Activated CD8-positive, alpha-beta memory T cell treated with anti-CD3 and anti-CD28 coated beads, Interleukin-2, amount 50 U/mL, for 1 hour (primary cell): Measurements from ENCODE around the gene WWOX.

ENCODE experiments used
- DNase-seq: peaks from one replicate; pipeline ENCODE4 v3.0.0-alpha.2; 2020; ENCODE audit errors: extremely low read depth

The WWOX gene

DNA sequence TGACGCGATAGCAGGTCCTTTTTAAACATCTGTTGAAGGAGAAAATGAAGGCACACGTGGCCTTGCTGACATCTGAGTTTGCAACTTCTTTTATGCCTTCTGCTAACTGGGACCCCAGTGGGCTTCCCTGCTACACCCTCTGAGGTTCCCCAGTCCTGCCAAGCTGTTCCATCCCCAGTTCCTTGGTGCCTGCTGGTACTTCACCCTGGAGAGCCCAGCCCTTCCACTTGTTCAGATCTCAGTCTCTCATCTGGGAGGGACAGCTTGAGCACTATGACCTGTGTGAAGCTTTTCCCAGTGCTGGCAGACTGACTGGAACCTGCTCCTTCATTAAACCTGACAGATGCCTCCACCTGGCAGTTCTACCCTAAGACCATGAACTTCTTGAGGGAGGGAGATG is 95.5 kb downstream of the WWOX start:
- DNase-seq, result no peak

DNA sequence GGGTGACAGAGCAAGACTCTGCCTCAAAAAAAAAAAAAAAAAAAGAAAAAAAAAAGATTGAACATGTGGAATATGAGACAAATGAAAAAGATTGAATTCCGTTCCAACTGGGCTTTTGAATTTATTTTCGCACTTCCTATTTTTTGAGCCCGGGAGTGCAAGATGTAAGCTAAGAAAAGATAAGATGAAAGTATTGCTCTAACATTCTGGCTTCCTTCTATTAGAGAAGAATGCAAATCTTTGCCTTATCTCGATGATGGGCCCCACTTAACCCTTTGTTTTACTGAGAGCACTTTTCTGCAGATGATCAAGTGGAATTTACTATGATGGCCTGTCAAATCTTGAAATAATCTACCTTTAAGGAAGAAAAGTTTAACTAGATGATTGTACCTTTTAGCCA is 96.3 kb downstream of the WWOX start:
- DNase-seq, result no peak

- DNase-seq, result no peak
Observed at GRCh38 chr16:78196502-78196901, 97.0 kb downstream of the WWOX start.

DNA sequence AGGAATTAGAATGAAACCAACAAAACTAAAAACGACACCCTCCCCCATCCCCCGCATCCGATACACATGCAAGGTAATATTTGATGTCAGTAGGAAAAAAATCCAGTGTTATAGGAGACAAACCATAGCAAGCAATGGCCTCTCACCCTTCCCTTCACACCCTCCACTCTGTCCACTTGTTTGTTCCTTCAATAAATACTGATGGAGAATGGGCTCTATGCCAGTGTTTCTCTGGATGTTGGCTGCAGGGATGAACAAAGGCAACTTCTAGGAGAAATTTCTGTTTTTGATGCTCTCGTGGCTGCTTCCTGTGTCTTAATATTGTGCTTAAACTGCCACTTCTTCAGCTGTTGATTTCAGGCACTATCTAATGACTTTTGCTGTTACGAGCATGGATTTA is 98.8 kb downstream of the WWOX start:
- no peak for DNase-seq

GRCh38 chr16:78199325-78200022 is 100.0 kb downstream of the WWOX start:
- DNase-seq, result no peak

GRCh38 chr16:78200023-78200389 is 100.6 kb downstream of the WWOX start:
- no peak for DNase-seq

GRCh38 chr16:78200623-78201096 is 101.2 kb downstream of the WWOX start:
- DNase-seq, result no peak

DNA sequence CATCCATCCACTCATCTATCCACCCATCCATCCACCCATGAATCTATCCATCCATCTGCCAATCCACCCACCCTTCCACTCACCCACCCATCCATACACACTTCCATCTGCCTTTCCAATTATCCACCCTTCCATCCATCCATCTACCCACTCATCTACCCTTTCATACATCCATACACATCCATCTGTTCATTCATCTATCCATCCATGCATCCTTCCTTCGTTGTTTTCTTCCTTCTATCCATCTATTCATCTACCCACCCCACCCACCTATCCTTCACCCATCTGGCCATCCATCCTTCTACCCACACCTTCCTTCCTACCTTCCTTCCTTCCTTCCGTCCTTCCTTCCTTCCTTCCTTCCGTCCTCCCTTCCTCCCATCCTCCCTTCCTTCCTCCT is 106.1 kb downstream of the WWOX start:
- no peak for DNase-seq

- DNase-seq, result no peak
Observed at GRCh38 chr16:78206623-78207223, 107.3 kb downstream of the WWOX start.

GRCh38 chr16:78209951-78210661 is 110.7 kb downstream of the WWOX start:
- DNase-seq, result no peak

GRCh38 chr16:78211020-78211599 is 111.7 kb downstream of the WWOX start:
- no peak for DNase-seq

- no peak for DNase-seq
Observed at GRCh38 chr16:78211946-78212345, 112.5 kb downstream of the WWOX start.

GRCh38 chr16:78212674-78213073 is 113.2 kb downstream of the WWOX start:
- DNase-seq, result no peak

GRCh38 chr16:78213751-78214150 is 114.3 kb downstream of the WWOX start:
- no peak for DNase-seq

- DNase-seq, result no peak
Observed at GRCh38 chr16:78215222-78215621, 115.8 kb downstream of the WWOX start.

DNA sequence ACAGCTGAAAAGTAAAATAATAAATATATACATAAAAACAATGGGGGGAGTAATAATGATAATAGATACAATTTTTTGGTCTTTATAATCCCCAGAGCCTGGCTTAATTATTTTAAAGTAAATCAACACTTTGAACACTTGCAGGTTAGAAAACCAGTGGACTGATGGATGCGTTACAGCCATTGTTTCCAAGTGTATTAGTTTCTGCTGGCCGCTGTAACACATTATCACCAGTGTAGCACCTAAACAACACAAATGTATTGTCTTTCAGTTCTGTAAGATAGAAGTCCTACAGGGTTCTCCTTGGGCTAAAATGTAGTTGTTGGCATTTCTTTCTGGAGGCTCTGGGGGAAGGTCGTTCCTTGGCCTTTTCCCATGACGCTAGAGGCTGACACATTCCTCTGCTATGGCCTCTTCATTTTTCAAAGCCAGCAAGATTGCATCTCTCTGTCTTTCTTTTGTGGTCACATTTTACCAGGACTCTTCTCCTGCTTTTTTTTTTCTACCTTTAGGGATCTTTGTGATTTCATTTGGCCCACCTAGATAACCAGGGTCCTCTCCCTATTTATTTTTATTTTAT is 116.8 kb downstream of the WWOX start:
- no peak for DNase-seq

- no peak for DNase-seq
Observed at GRCh38 chr16:78217276-78217675, 117.8 kb downstream of the WWOX start.

DNA sequence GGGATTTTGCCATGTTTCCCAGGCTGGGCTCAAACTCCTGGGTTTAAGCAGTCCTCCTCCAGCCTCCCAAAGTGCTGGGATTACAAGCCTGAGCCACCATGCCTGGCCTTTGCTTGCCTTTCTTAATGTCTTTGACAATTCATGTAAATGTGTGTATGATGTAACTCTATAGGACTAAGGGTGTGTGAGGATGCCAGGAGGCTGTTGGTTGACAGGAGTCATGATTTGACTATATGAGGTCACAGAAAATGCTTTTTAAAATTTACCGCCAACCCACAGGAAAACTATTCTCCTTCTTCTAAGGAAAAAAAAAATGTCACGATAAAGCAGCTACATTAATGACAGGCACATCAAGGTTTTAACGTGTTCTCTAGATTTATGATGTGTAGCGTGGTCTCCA is 118.8 kb downstream of the WWOX start:
- DNase-seq, result no peak

GRCh38 chr16:78218856-78219651 is 119.6 kb downstream of the WWOX start:
- no peak for DNase-seq

DNA sequence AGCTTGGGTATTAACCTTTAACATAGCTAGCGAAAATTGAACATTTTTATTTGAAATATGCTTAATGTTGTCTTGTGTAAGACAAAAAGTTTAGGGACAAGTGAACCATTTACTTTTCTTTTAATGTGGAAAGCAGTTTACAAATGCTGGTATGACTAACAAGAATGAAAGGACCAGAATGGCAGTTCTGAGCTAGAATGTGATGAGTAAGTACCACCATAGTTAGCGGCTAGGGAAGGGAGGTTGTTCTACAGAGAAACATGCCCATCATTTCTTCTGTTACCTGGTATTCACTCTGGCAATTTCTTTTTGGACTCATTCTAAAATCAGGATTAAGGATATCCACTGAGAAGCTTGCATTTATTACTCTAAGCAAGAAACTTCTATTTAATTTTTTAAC is 121.1 kb downstream of the WWOX start:
- DNase-seq, result no peak

DNA sequence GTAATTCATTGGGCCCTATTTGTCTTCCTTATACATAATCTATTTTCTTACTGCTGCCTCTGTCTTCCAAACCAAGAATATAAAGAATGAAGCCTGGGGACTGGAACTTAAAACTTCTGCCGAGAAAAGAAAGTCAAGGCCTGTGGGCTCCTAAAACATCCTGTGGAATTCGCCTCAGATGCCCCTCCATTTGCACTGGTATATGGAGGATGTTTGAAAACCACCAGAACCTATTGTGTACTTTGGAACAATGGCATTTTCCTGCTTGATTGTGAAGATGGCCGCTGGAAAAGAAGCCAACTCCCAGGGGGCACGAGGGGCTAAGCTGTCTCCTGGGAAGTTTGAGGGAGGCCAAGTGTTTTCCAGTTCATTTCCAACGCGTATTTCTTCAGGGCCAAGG is 122.4 kb downstream of the WWOX start:
- no peak for DNase-seq

DNA sequence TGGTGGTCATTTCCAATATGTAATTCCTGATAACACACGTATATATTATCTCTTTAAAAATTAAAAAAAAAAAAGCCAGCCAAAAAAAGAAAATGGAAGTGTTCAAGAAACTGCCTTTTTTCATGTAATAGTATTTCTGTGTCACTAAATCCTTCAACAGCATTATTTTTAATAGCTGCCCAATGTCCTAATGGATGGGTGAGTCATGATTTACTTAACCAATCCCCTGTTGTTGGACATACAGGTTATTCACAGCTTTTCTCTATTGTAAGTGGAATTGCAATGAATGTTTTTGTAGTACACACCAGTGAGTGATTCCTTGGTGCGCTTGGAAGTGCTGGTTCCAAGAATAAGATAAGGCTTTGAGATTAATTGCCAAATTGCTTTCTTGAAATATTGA is 124.9 kb downstream of the WWOX start:
- DNase-seq, result no peak
